GM18502 (cell line): ENCODE measurements around the gene HEXD.
"Not testable (repeated sequence)": the region's sequence is repeated elsewhere in the genome, so short reads cannot be mapped to it uniquely, and the experiment has no call there.

Experiments used
- ATAC-seq: cut with Tn5 transposase; IDR thresholded peaks from one replicate; pipeline ENCODE4 v1.9.1; 2021; ENCODE audit warnings: mild to moderate bottlenecking; ENCODE audit not compliant: unreplicated experiment, poor library complexity

The HEXD gene

DNA sequence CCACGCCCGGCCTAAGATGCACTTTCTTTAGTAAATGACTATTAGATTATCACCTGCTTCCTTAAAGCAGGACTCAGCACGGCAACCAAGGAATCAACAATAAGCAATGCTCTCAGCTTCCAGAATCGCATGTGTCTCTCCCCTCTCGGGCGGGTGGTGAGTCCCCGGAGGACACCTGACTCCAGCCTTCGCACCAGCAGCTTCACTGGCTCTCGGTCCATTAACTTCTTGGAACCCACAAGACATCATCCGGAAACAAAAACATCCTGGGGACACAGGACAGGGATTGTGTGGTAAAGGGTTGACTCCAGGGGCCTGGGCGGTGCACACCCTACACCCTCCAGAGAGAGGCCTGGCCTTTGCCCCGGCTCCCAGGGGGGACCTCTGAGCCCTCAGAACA lies 23.9 kb upstream of the HEXD start:
- ATAC-seq: no peak

DNA sequence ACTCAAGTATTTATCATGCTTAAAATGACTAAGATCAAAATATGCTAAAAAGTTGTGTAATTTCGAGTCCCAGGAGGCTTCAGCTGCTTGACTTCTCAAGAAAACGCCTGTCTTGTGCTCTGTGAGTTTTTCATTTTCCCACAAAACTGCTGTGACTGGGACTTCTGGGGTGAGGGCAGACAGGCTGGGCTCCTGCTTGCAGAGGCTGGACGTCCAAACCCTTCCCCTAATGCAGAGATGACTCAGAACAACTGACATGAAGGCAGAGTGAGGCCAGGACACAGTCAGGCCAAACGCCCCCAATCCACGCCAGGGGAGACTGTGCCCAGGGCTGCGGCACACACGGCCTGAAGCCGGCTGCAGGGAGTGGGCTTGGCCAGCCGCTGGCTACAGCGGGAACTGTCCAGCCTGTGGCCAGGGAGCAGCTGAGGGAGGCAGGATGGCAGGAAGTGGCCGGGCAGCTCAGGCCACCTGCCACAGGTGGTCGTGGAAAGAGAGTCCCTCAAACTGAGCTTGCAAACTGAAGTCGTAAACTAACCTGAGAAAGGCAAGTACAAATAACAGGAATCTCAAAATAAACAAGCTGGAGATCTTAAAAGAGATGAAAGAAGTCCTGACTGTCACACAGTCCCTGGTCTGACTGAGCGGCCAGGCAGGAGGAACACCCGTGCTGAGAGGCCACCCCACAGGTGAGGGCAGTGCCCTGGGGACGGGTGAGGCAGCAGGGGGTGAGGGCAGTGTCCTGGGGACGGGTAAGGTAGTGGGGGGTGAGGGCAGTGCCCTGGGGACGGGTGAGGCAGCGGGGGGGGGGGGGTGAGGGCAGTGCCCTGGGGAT lies 21.3 kb upstream of the HEXD start:
- no peak for ATAC-seq

DNA sequence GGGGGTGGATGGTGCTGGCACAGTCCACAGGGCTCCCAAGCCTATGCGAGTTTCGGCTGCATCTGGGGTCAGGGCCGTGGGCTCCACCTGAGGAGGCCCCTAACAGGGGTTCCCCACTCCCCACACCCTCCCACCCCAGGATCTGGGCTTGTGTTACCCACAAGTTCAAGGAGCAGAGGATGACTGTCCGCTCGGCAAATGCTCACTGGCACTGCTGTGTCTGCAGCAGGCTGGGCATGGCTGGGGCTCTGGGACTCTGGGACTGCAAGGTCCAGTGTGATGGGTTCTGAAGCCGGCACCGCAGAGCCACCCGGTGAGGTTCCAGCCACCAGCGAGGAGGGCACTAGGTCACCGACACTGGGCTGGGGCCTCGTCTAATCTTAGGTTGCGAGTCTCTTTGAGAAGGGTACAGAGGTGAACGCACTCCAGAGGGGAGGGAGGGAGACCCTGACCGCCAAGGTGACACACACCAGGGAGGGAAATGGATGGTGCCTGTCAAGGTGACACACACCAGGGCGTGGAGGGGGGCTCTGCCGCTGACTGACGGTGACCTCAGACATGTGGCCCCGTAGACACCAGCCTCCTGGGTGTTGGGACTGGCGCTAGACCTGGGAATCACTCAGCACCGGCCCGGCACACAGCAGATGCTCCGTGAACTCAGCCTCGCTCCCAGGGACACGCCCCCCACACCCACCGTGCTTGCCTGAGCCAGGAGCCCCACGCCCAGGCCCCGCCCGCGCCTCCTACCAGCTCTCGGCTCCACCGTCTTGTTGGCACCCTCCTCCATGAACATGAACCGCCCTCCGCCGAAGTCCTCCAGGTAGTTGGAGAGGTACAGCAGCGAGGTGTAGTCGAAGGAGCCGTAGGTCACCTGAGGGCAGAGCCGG lies 20.5 kb upstream of the HEXD start:
- no peak for ATAC-seq

DNA sequence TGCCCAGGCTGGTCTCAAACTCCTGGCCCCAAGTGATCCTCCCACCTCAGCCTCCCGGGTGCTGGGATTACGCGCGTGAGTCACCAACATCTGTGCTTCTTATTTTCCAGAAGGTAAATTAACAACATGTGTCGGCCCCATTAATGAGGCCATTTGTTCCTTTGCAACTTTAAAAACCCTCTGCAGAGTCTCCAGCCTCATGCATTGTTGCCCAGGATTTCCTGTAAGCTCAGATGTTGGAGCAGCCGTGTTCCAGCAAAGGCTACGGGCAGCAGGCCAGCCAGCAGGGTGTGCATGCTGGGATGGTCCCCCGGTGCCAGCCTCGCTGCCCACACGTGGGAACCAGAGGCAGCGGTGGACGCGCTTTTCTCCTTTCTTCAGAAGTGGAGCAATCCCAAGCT lies 19.1 kb upstream of the HEXD start:
- no peak for ATAC-seq

DNA sequence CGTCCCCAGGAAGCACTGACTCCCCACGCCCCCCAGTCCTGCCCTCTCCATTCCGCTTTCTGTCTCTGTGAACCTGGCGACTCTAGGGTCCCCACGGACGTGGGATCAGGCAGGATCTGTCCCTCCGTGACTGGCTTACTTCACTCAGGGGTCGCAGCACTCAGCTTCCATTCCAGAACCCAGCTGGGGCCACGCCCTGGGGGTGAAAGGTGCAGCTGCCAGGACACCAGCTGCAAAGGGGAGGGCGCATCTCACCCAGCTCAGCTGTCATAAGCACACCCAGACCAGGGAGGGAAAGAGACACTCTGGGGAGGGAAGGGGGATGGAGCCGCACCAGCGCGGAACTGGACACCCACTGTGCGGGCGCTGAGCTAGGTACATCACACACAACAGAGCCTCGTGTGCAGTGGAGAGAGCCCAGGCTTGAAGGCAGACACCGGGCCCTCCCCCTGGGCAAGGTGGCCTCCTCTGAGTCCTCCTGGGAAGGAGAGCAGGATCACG lies 18.5 kb upstream of the HEXD start:
- no peak for ATAC-seq

DNA sequence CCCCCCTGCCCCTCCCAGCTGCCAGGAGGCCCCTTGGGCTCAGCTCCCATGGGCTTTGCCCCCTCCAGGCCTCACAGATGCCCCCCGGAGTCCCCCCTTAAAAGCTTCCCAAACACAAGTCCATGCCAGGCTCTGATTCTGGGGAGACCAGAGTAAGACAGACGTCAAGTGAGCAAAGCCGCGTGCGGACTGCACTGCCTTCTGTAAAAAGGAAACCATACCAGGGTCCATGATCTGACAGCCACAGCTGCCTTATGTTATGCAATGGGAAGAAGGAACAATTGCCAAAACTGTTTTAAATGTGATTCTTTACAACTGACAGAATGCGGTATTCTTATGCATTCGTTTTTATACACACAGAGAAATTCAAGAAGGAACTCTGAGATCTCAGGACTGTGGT lies 17.9 kb upstream of the HEXD start:
- no peak for ATAC-seq

DNA sequence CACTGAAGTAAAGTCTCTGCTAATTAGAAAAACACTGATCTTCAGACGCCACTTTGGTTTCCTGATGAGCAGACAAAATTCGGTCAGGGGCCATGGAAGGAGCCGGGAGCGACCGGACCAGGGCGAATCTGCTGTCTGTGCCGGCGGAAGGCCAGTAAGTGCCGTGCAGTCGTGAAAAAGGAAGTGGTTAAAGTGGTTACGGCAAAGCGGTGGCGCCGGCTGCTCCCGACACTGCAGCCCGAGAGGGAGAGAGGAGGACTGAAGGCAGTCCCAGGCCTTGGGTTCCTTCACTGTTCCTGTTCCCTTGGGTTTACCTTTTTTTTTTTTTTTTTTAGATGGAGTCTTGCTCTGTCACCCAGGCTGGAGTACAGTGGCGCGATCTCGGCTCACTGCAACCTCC lies 17.3 kb upstream of the HEXD start:
- no peak for ATAC-seq

DNA sequence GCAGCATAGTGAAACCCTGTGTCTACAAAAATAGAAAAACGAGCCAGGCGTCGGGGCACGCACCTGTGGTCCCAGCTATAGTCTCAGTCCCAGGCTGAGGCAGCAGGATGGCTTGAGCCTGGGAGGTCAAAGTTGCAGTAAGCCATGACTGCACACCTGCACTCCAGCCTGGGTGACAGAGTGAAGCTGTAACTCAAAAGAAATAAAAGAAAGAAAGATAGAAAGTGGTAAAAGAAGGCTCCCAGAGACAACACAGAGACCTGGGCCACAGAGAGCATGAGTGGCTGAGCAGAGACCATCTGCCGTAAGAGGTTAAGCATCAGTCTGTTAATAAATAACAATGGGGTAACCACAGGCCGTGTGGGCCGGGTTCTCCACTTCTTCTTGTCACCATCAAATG lies 15.3 kb upstream of the HEXD start:
- no peak for ATAC-seq

DNA sequence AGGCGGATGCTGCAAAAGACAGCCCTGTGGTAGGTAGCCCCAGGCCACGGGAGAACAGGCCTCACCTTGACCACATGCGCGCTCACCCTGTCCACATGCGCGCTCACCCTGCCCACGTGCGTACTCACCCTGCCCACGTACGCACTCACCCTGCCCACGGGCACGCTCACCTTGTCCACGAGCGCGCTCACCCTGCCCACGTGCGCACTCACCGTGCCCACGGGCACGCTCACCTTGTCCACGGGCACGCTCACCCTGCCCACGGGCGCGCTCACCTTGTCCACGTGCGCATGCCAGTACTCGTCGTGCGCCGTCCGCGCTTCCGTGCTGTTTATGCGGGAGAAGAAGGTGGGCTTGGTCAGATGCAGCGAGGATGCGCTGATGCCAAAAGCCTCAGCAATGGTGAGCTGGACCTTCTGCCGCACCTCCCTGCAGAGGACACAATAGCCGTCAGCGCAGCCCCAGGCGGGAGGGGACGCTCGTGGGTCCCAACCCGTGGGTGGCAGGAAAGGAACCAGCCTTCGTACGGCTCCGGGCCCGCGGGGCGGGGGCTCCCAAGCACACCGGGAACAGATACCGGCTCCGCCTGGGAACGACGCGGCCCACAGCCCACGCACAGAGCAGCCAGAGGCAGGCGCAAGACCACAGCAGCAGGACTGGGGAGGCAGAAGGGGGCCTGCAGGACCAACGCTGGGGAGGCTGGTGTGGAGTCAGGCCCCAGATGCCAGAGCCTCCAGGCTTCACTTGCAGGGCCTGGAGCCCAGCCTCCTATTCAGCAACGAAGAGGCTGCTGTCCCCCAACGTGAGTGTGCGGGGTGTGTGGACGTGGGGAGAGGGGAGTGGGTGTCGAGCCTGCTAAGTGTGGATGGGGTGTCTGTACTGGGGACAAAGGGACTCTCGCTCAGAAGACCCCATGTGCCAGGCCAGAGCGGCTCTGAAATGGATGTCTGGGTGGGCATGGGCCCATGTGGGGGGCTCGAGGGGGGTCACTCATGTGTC lies 14.2 kb upstream of the HEXD start:
- no peak for ATAC-seq

DNA sequence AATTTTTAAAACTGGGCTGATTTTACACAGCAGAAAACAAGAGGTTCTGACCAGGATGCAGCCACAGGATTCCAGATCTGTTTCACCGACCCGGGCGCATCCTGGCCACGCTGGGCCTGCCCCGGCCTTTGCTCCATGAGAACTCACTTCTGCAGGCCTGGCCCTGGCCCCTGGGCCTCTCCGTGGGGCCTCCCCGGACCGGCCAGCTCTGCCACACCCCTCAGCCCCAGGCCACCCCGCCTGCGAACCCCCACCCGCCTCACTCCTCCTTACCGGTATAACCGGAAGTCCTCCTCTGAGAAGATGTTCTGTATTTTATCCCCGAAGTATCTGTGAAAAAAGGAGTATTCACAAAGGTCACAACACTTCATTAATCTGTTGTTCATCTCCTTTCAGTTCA lies 13.1 kb upstream of the HEXD start:
- ATAC-seq: no peak

DNA sequence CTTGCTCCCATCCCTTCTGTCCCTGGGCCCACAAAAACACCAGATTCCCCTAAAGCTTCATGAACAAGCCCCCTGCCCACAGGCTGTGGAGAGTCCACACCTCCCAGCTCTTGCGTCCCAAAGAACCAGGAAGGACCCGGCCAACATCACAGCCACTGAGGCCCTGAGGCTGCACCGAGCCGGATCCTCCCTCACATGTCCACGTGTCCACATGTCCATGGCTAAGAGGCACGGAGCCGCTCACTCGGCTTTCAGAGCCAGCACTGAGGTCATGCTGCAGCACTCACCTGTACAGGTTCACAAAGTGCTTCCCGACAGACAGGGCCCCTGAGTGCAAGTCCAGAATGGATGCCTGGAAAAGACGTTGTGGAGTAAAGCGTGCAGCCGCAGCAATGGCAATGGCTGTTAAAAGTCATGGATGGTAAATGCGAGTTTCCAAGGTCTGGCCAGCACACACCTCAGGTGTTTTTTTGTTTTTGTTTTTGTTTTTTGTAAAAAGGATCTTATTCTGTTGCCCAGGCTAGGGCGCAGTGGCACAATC lies 11.9 kb upstream of the HEXD start:
- ATAC-seq: no peak

DNA sequence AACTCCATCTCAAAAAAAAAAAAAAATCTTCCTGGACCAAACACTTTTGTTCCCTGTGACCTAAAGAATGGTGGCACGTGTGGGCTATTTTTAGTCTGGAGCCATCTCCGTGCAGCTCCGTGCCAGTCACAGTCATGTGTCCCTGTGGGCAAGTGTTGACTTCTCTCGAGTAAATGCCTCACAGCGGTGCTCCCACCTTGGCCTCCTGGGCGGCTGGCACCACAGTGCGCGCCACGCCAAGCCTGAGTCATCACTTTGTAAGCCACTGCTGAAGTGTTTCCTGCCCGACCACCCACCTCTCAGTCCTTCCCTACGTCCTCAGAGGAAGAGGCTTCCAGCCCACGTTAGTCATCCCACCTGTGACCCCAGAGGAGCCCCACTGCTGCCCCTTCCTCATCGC lies 10.9 kb upstream of the HEXD start:
- ATAC-seq: no peak

DNA sequence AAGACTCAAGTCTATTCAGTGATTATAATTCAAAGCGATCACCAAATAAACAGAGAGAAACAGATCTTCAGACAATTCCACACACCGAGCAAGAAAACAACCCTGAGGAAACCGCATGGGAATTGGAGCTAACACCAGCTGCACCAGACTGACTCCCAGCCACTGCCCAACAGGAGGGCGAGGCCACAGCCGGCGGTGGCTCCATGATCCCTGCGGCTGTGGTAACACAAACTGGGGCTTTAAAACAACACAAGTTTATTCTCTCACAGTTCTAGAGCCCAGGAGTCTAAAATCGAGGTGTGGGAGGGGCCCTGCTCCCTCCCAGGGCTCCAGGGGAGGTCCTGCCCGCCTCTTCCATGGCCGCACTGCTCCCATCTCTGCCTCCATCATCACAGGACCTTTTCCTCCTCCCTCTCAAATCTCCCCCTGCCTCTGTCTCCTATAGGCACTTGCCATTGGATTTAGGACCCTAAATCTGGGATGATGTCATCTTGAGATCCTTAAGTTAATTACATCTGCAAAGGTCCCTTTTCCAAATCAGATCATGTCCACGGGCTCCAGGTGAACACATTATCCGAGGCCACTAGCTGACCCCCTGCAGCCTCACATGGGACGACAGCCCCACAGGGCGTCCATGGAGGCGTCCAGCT lies 9.7 kb upstream of the HEXD start:
- no peak for ATAC-seq

DNA sequence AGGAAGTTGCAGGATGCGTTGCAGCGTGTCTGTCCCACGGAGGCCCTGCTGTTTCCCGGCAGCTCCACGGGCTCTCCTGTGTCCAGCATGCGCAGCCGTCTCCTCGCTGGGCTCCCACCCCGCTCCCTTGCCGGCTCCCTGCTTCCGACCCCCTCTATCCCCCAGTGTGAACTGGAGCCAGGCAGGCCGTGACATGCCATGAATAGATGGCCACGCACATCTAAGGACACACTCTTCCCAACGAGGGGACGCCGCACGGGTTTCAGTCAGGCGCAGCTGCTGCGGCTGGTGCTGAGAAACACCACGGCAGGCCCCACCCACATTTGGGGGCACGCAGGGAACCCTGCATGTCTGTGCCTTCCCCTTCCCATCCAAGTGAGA lies 9.2 kb upstream of the HEXD start:
- no peak for ATAC-seq

DNA sequence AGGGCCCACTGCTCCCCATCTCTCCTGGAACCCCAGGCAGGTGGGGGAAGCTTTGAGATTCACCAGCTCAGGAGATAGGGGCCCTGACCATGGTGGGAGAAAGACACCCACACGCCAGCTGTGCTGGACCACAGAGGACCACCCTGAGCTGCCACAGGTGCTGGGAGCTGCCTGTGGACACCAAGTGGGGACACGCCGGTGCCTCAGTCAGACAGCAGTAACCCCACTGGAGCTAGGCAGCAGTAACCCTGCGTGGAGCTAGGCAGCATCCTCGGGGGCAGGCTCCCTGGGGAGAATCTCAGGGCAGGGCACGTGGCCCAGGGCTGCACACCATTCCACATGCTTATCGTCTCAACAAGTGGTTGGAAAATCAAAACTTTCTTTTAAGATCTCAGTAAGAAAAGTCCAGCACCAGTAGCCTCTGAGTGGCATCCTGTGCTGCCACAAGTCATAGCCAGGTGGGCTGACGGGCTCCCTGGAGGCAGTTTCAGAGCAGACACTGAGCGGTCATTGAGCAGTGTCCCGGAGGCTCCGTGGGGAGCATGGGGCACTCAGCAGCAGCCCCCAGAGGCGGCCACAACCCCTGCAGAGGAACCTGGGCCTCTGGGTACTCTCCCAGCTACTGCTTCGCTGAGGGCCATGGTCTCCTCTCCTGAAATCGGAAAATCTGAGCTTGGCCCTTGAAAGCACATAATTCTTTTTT lies 8.0 kb upstream of the HEXD start:
- no peak for ATAC-seq

DNA sequence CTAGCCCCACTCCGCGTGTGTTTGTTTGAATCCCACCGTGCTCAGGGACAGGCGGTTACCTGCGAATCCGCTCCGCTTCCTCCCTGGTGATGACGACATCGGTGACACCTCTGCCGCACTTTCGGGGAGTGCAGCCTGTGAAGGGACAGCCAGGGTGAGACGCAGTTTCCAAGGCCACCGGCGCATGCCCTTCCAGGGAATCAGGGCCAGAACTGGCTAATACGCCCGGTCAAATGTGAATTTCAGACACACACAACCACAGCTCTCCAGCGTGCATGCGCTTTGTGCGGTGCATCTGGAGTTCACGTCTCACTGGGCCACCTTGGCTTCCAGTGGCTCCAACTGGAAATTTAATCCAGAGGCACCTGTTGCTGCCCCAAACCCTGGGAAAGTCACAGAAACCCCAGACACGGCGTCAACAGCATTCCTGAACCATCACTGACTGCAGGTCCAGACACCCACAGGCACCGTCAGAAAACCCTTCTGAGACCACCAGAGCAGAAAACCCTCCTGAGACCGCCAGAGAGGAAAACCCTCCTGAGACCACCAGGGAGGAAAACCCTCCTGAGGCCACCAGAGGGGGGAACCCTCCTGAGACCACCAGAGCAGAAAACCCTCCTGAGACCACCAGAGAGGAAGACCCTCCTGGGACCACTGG lies 6.6 kb upstream of the HEXD start:
- no peak for ATAC-seq

DNA sequence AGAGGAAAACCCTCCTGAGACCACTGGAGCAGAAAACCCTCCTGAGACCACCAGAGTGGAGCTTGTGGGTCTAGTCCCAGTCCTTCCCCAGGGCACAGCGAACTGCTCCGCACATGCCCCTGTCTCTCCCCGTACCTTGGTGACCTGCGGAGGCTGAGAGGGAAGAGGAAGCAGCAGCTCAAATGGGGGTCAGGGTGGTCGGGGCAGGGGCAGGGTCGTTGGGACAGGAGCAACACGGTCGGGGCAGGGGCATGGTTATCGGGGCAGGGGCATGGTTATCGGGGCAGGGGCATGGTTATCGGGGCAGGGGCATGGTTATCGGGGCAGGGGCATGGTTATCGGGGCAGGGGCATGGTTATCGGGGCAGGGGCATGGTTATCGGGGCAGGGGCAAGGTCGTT lies 6.1 kb upstream of the HEXD start:
- ATAC-seq: not testable (repeated sequence)
